Upper lobe of left lung (tissue), 4 donors: ENCODE data around the gene TP53I11.

Source experiments
- CTCF ChIP-seq, 6 experiments: fragments of 450-650 bp in 4 of 6; fragments of 200-600 bp in 2 of 6; sonication (generic) in 2 of 6; IDR thresholded peaks; one replicate each; pipeline ENCODE4 v1.5.1; 2016 to 2019; ENCODE audit warnings: antibody characterized with exemption in 6 of 6
- EP300 ChIP-seq, 4 donors: sonication (generic); formaldehyde crosslinking; IDR thresholded peaks; one replicate each; pipeline ENCODE4 v1.5.1; 2017; ENCODE audit warnings: antibody characterized with exemption in 4 of 4, control low read depth in 2 of 4
- POLR2A ChIP-seq, 4 donors: fragments of 450-650 bp; IDR thresholded peaks; one replicate each; pipeline ENCODE4 v1.5.1; 2016 to 2017; ENCODE audit warnings: antibody characterized with exemption in 4 of 4, mild to moderate bottlenecking in 2 of 4
- POLR2AphosphoS5 ChIP-seq, 2 donors: sonication (generic); formaldehyde crosslinking; IDR thresholded peaks; one replicate each; pipeline ENCODE4 v1.5.1; 2017; ENCODE audit warnings: antibody characterized with exemption in 2 of 2

DNA sequence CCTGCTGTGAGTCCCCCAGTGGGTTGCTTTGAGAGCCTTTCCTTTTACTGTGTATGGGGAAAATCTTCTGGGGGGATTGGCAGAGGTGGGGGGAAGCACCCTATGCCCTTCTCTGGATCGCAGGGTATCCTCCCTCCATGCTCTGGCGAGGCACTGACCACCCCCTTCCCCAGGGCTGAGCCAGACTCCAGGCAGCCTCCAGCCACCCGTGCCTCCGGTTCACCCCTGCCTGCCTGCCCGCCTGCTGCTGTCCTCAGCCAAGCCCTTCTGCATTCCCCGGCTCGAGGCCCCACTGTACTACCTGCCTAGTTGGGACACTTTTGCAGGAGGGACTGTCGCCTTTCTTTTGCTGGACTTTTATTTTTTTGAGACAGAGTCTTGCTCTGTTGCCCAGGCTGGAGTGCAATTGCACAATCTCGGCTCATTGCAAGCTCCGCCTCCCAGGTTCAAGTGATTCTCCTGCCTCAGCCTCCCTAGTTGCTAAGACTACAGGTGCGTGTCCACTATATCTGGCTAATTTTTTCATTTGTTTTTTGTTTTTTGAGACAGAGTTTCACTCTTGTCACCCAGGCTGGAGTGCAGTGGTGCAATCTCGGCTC is 23.8 kb upstream of the TP53I11 start:
- TF ChIP-seq POLR2AphosphoS5 (IDR thresholded peaks at IDR 0.05) (no peak), CTCF (IDR thresholded peaks at IDR 0.05) (no peak), EP300 (IDR thresholded peaks at IDR 0.05) (no peak), POLR2A (IDR thresholded peaks at IDR 0.05) (no peak)
